Psoas muscle (tissue), 8 donors: ENCODE measurements around the gene STOML1. TPM values are rescaled to one million over a fixed set of nuclear protein-coding genes. Genes with fewer than 3 reads are reported as not detected.

Source experiments
- ATAC-seq, 4 donors: fragments of 200-7000 bp; cut with Tn5 transposase; one replicate each; pipeline ENCODE4 v1.9.1; 2020; ENCODE audit warnings: moderate library complexity in 3 of 4, mild to moderate bottlenecking in 2 of 4
- DNase-seq, 2 donors: peaks; one replicate each; pipeline ENCODE4 v3.0.0-alpha.2; 2020
- H3K27ac ChIP-seq: fragments of 200-600 bp; one replicate; pipeline ENCODE4 v1.8.0; 2022
- H3K27me3 ChIP-seq, 3 donors: fragments of 200-600 bp in 1 of 3; one replicate each; pipeline versions ENCODE4 v1.6.1 to v1.8.0; 2013 to 2022; ENCODE audit warnings: low read length in 2 of 3, mild to moderate bottlenecking in 2 of 3, moderate library complexity in 1 of 3; ENCODE audit not compliant: insufficient read depth in 3 of 3
- H3K36me3 ChIP-seq, 2 donors: fragments of 200-600 bp in 1 of 2; one replicate each; pipeline versions ENCODE4 v1.6.1 to v1.8.0; 2013 to 2022; ENCODE audit warnings: low read depth in 1 of 2, mild to moderate bottlenecking in 1 of 2, moderate library complexity in 1 of 2; ENCODE audit not compliant: insufficient read depth in 1 of 2
- H3K4me1 ChIP-seq: fragments of 200-600 bp; one replicate; pipeline ENCODE4 v1.8.0; 2022
- H3K4me3 ChIP-seq: fragments of 200-600 bp; one replicate; pipeline ENCODE4 v1.8.0; 2022; ENCODE audit warnings: mild to moderate bottlenecking
- H3K9me3 ChIP-seq: fragments of 200-600 bp; one replicate; pipeline ENCODE4 v1.8.0; 2022
- CTCF ChIP-seq: fragments of 200-600 bp; IDR thresholded peaks from one replicate; pipeline ENCODE4 v1.8.0; 2022; ENCODE audit warnings: antibody characterized with exemption
- WGBS, 3 donors: extraction: QIAGEN DNeasy Blood & Tissue Kit; methylation state at CpG; one replicate each; pipeline versions ENCODE4 v1.1.6 to v1.1.7; 2013; 5-methylcytosine and 5-hydroxymethylcytosine counted together
- intact Hi-C, 2 donors: fragments of 100-400 bp; cut with DNase I; formaldehyde crosslinking; loops; one replicate each; pipeline versions ENCODE4 v1.11.0 to v1.14.2; 2022
- polyA plus RNA-seq, 3 donors: library from polyadenylated mRNA; stranded (reverse); fragments of 200-250 nt; gene quantifications; one replicate each; pipeline ENCODE4 v1.2.3, GENCODE V29; 2013
- total RNA-seq, 4 donors: library from RNA; stranded (reverse); fragmentation: NEBNext Ultra II Directional in 2 of 4; extraction: Animal tissue kit (Norgen Biotek cat#: 25700) in 2 of 4; gene quantifications; one replicate each; pipeline versions ENCODE4 v1.2.1 to v1.2.4, GENCODE V29; 2021 to 2023
- donor health status: healthy with polysubstance abuse.
- donor health status: DM: no; HTN: no; CAD: no; lungs with moderate emphysema.
- donor health status: Bipolar disorder and iron deficiency.
- donor health status: healthy.
- donor health status: DM: yes; HTN: yes; CAD: no.
- donor health status: DM: no; HTN: no; CAD: no.
- donor health status: DM: no; HTN: no; CAD: no.
- donor health status: DM: yes; HTN: yes; CAD: no.

STOML1 gene
- total and polyA plus RNA-seq, 7 donors: 18.3 to 34.4 (median 24.4) TPM

- H3K4me3 ChIP-seq: no peak overlapping the region
- ATAC-seq: no peak
- peak overlapping the region; percentile 91 for H3K27ac ChIP-seq
- TF ChIP-seq CTCF: no peak
- no peak for DNase-seq
- no peaks in the 10 kb centered on the region for H3K27me3 ChIP-seq
- WGBS, 3 donors: 91 to 96% (median 95%) methylated on average over 13 of the region's 13 CpGs
- H3K4me1 ChIP-seq: peaks cover 58% of the 10 kb centered on the region
- peaks cover 0 to 50% of the 10 kb centered on the region in 2 donors for H3K36me3 ChIP-seq
- intact Hi-C loops: loop anchor here in 1 of 2 donors (5.0 kb wide), 1 partner anchor 54 kb away; no protein-coding TSS in a partner anchor
- no peaks in the 10 kb centered on the region for H3K9me3 ChIP-seq
Observed at GRCh38 chr15:73988445-73988969, 3.6 kb downstream of the STOML1 start.

GRCh38 chr15:73987681-73988444 is 4.2 kb downstream of the STOML1 start:
- H3K27ac ChIP-seq: peak overlapping the region; percentile 91
- peaks cover 58% of the 10 kb centered on the region for H3K4me1 ChIP-seq
- TF ChIP-seq CTCF: no peak
- H3K4me3 ChIP-seq: no peak overlapping the region
- H3K36me3 ChIP-seq: peaks cover 0 to 50% of the 10 kb centered on the region in 2 donors
- no peak for DNase-seq
- WGBS, 3 donors: 56 to 61% (median 60%) methylated on average over 9 of the region's 9 CpGs
- H3K27me3 ChIP-seq: no peaks in the 10 kb centered on the region
- ATAC-seq: no peak
- intact Hi-C loops: loop anchor here in 1 of 2 donors (5.0 kb wide), 1 partner anchor 54 kb away; no protein-coding TSS in a partner anchor
- no peaks in the 10 kb centered on the region for H3K9me3 ChIP-seq

- Histone ChIP-seq H3K4me3 (no peak overlapping the region), H3K27ac (peak overlapping the region; percentile 30), H3K4me1 (peaks cover 58% of the 10 kb centered on the region), H3K9me3 (no peaks in the 10 kb centered on the region), H3K27me3 (no peaks in the 10 kb centered on the region), H3K36me3 (peaks cover 0 to 50% of the 10 kb centered on the region in 2 donors)
- TF ChIP-seq CTCF: no peak
- WGBS, 3 donors: 78 to 82% (median 81%) methylated on average over 4 of the region's 4 CpGs
- intact Hi-C loops: loop anchor here in 1 of 2 donors (5.0 kb wide), 1 partner anchor 55 kb away; no protein-coding TSS in a partner anchor
- DNase-seq (no peak), ATAC-seq (no peak)
Observed at GRCh38 chr15:73987250-73987649, 4.8 kb downstream of the STOML1 start.

GRCh38 chr15:73986776-73987056 is 5.4 kb downstream of the STOML1 start:
- TF ChIP-seq CTCF: no peak
- no peaks in the 10 kb centered on the region for H3K27me3 ChIP-seq
- H3K4me3 ChIP-seq: no peak overlapping the region
- H3K9me3 ChIP-seq: no peaks in the 10 kb centered on the region
- H3K27ac ChIP-seq: peak overlapping the region; percentile 30
- intact Hi-C loops: loop anchor here in 1 of 2 donors (5.0 kb wide), 1 partner anchor 56 kb away; no protein-coding TSS in a partner anchor
- peaks cover 63% of the 10 kb centered on the region for H3K4me1 ChIP-seq
- DNase-seq: no peak
- WGBS, 3 donors: 91 to 100% (median 95%) methylated on average over 1 of the region's 1 CpG
- H3K36me3 ChIP-seq: peaks cover 0 to 50% of the 10 kb centered on the region in 2 donors
- ATAC-seq: no peak
